HG02610 (cell line): Measurements from ENCODE around the gene STARD3NL.

ENCODE experiments used
- ATAC-seq: cut with Tn5 transposase; IDR thresholded peaks from one replicate; pipeline ENCODE4 v1.9.1; 2021; ENCODE audit warnings: mild to moderate bottlenecking, moderate library complexity; ENCODE audit not compliant: unreplicated experiment

The STARD3NL gene

GRCh38 chr7:38182450-38182849, 4.4 kb downstream of the STARD3NL start:
- ATAC-seq = no peak

GRCh38 chr7:38185395-38186307, 7.6 kb downstream of the STARD3NL start:
- no peak for ATAC-seq

GRCh38 chr7:38186593-38187314, 8.7 kb downstream of the STARD3NL start:
- no peak for ATAC-seq

- ATAC-seq = peak; percentile 96
Measured at GRCh38 chr7:38187794-38188440, 9.9 kb downstream of the STARD3NL start.

GRCh38 chr7:38189231-38189938, 11.3 kb downstream of the STARD3NL start:
- no peak for ATAC-seq

GRCh38 chr7:38190011-38190410, 12.0 kb downstream of the STARD3NL start:
- ATAC-seq = no peak

- no peak for ATAC-seq
Measured at GRCh38 chr7:38191791-38192190, 13.7 kb downstream of the STARD3NL start.

GRCh38 chr7:38192327-38192726, 14.3 kb downstream of the STARD3NL start:
- ATAC-seq = no peak

- no peak for ATAC-seq
Measured at GRCh38 chr7:38195804-38196595, 18.0 kb downstream of the STARD3NL start.

GRCh38 chr7:38198366-38198765, 20.3 kb downstream of the STARD3NL start:
- no peak for ATAC-seq

GRCh38 chr7:38199154-38199553, 21.1 kb downstream of the STARD3NL start:
- no peak for ATAC-seq

GRCh38 chr7:38199782-38200181, 21.7 kb downstream of the STARD3NL start:
- ATAC-seq = no peak

GRCh38 chr7:38206071-38206470, 28.0 kb downstream of the STARD3NL start:
- no peak for ATAC-seq

GRCh38 chr7:38207843-38208242, 29.8 kb downstream of the STARD3NL start:
- ATAC-seq = no peak

- no peak for ATAC-seq
Measured at GRCh38 chr7:38211486-38211885, 33.4 kb downstream of the STARD3NL start.

GRCh38 chr7:38211940-38212339, 33.9 kb downstream of the STARD3NL start:
- no peak for ATAC-seq

GRCh38 chr7:38215115-38215514, 37.1 kb downstream of the STARD3NL start:
- no peak for ATAC-seq

- peak; percentile 81 for ATAC-seq
Measured at GRCh38 chr7:38215735-38216670, 38.0 kb downstream of the STARD3NL start.

GRCh38 chr7:38217672-38218071, 39.6 kb downstream of the STARD3NL start:
- ATAC-seq = no peak
